Activated CD8-positive, alpha-beta T cell treated with anti-CD3 and anti-CD28 coated beads, Interleukin-2, amount 10 ng/mL, durations not matched to agents 7 days and 5 days (primary cell): ENCODE results near the gene MTMR10. TPM values are rescaled to one million over a fixed set of nuclear protein-coding genes. Genes with fewer than 3 reads are reported as not detected.
A peak's percentile ranks its signal among the peaks of the same experiment; 100 is the strongest.

Source experiments
- ATAC-seq: fragments of 150-1000 bp; cut with Tn5 transposase; one replicate; pipeline ENCODE4 v1.10.0; 2021; ENCODE audit warnings: moderate library complexity
- CTCF ChIA-PET: fragments of 350-600 bp; sonication (Branson Sonifier 250); formaldehyde crosslinking; loops from one replicate; lab custom pipeline; 2021; ENCODE audit warnings: antibody characterized with exemption; lab: Charles Lee
- POLR2A ChIA-PET: fragments of 350-600 bp; sonication (Branson Sonifier 250); formaldehyde crosslinking; loops from one replicate; lab custom pipeline; 2021; ENCODE audit warnings: antibody characterized with exemption; lab: Charles Lee
- DNase-seq: peaks from one replicate; pipeline ENCODE4 v3.0.0-alpha.2; 2020
- H3K27ac Mint-ChIP-seq: one replicate; pipeline ENCODE4 v1.8.0; 2021; ENCODE audit warnings: mild to moderate bottlenecking, mixed read lengths
- H3K27me3 Mint-ChIP-seq: one replicate; pipeline ENCODE4 v1.8.0; 2021; ENCODE audit warnings: low read depth, mixed read lengths
- H3K36me3 Mint-ChIP-seq: one replicate; pipeline ENCODE4 v1.8.0; 2021; ENCODE audit warnings: low read depth, mixed read lengths
- H3K4me1 Mint-ChIP-seq: one replicate; pipeline ENCODE4 v1.8.0; 2021; ENCODE audit warnings: low read depth, mixed read lengths
- H3K4me3 Mint-ChIP-seq: one replicate; pipeline ENCODE4 v1.8.0; 2021; ENCODE audit warnings: mild to moderate bottlenecking, mixed read lengths
- H3K9me3 Mint-ChIP-seq: one replicate; pipeline ENCODE4 v1.8.0; 2022; ENCODE audit warnings: mixed read lengths; ENCODE audit not compliant: insufficient read depth
- total RNA-seq, 2 experiments: library from RNA; stranded (reverse); gene quantifications; one replicate each; pipeline ENCODE4 v1.2.3, GENCODE V29; 2021

MTMR10 gene
- total RNA-seq, 2 experiments from 2014 or later, result 21.9 to 22.3 TPM

DNA sequence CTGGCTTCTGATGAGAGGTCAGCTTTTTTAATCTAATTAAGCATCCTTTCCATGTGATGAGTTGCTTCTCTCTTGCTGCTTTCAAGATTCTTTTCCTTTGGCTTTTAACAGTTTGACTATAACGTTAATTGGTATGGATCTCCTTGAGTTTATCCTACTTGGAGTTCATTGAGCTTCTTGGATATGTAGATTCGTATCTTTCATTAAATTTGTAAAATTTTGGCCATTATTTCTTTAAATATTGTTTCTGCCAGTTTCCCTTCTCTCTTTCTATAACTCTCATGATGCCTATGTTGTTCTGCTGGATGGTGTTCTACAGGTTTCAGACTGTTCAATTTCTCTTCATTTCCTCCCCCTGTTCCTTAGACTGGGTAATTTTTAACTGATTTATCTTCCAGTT, 21.0 kb upstream of the MTMR10 start:
- Mint-ChIP-seq H3K27ac (no peak overlapping the region), H3K9me3 (peaks cover 10% of the 10 kb centered on the region), H3K4me3 (no peak overlapping the region), H3K4me1 (peaks cover 33% of the 10 kb centered on the region), H3K36me3 (peaks cover 14% of the 10 kb centered on the region), H3K27me3 (peaks cover 4% of the 10 kb centered on the region)
- POLR2A ChIA-PET, result interaction anchor here (0.6 kb wide), 1 partner anchor 392 kb away, joined by 5 read pairs; no protein-coding TSS in a partner anchor
- DNase-seq (no peak), ATAC-seq (no peak)
- CTCF ChIA-PET, result interaction anchor here (1.6 kb wide), 1 partner anchor 117 kb away, joined by 5 read pairs; no protein-coding TSS in a partner anchor

DNA sequence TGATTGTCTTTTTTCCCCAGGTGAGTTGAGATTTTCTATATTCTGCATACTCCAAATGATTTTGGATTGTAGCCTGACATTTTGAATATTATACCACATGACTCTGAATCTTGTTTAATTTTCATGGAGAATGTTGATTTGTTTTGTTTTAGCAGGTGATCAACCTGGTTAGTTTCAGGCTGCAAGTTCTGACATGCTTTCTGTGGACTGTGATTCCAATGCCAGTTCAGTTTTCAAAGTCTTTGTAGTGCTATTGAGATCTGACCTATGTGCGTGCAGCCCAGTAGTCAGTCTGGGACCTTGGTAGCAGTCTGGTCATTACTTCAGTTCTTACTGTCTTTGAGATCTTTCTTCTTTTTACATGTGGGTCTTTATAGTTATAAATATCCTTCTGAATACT, 18.6 kb upstream of the MTMR10 start:
- Mint-ChIP-seq H3K27ac (no peak overlapping the region), H3K27me3 (peaks cover 18% of the 10 kb centered on the region), H3K4me1 (peaks cover 37% of the 10 kb centered on the region), H3K9me3 (peaks cover 10% of the 10 kb centered on the region), H3K4me3 (no peak overlapping the region), H3K36me3 (peaks cover 14% of the 10 kb centered on the region)
- CTCF ChIA-PET, result no interaction called here
- ATAC-seq (no peak), DNase-seq (no peak)
- POLR2A ChIA-PET, result no interaction called here

DNA sequence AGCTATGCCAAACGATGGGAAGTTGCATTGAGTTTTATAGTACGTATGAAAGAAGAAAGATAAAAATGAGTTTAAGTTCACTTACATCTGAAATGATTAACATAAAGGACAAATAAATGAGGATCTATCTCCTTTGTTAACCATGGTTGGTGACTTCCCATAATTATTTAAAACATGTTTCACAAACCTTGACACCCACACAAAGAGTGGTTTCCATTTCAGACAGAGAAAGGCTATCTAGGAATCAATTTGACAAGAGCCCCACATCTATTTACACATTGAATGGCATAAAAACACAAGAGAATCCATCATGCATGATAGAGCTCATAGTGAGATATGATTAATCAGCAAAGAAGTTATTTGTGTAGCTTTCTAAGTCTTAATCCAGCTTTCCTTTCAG, 14.2 kb upstream of the MTMR10 start:
- Mint-ChIP-seq H3K4me1 (peaks cover 48% of the 10 kb centered on the region), H3K27me3 (peaks cover 34% of the 10 kb centered on the region), H3K4me3 (no peak overlapping the region), H3K36me3 (no peaks in the 10 kb centered on the region), H3K27ac (no peak overlapping the region), H3K9me3 (no peaks in the 10 kb centered on the region)
- CTCF ChIA-PET, result interaction anchor here (1.1 to 2.8 kb wide), 3 partner anchors 9 to 146 kb away, joined by 3 to 12 read pairs (median 3); no protein-coding TSS in a partner anchor
- ATAC-seq, result no peak
- POLR2A ChIA-PET, result no interaction called here
- DNase-seq, result no peak

DNA sequence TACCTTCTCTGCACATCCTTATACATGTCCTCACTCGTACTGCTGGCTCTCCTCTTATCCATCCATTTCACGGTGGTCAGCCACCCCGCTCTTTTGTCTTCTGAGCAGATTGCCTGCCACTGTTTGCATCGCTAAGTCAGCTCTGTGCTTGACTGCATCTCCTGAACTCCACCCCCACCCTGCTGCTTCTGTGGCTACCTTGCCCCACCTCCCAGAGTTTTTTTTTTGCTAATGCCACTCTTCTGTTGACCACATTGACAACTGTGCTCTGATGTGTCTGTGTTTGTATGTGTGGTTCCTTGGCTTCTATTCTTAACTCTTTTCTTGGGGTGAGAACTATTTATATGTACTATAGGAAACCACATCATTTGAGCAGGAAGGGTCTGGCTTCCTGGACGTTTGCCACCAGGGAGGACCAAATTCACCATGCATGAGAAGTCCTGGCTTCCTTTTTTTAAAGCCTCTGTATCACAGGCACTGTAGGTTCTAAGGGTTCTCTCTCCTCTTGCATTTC, 12.8 kb upstream of the MTMR10 start:
- Mint-ChIP-seq H3K27ac (peak overlapping the region; percentile 80), H3K4me3 (peak overlapping the region; percentile 68), H3K27me3 (peaks cover 43% of the 10 kb centered on the region), H3K4me1 (peaks cover 44% of the 10 kb centered on the region), H3K36me3 (no peaks in the 10 kb centered on the region), H3K9me3 (no peaks in the 10 kb centered on the region)
- ChIA-PET CTCF (interaction anchor here (1.0 to 1.5 kb wide), 2 partner anchors 13 to 125 kb away, joined by 3 to 6 read pairs; partner anchors contain the start of gene MTMR10), POLR2A (interaction anchor here (2.2 kb wide), 1 partner anchor 12 kb away, joined by 9 read pairs; no protein-coding TSS in a partner anchor)
- ATAC-seq (peak; percentile 92), DNase-seq (peak; percentile 71)

DNA sequence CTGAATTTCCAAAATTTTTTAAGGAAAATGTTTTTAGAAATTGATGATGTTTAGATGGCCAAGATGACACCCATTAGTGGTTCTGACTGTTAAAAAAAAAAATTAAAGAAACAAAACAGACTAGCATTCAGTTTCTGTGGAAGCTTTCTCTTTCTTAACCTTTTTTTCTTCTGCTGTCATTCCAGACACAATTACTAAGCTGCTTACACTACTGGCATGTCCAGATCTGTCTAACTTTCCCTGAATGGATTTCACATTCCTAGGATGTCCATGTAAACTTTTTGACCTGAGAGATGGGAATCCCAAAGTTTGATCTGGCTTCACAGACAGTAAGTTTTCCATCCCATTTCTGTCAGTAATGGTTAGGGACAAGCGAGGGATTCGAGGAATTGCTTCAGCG, 10.3 kb upstream of the MTMR10 start:
- ChIA-PET POLR2A (interaction anchor here (1.2 kb wide), 1 partner anchor 11 kb away, joined by 3 read pairs; the partner anchor contains the start of gene MTMR10), CTCF (no interaction called here)
- ATAC-seq (no peak), DNase-seq (no peak)
- Mint-ChIP-seq H3K9me3 (no peaks in the 10 kb centered on the region), H3K4me1 (peaks cover 35% of the 10 kb centered on the region), H3K36me3 (no peaks in the 10 kb centered on the region), H3K27ac (no peak overlapping the region), H3K4me3 (no peak overlapping the region), H3K27me3 (peaks cover 37% of the 10 kb centered on the region)

DNA sequence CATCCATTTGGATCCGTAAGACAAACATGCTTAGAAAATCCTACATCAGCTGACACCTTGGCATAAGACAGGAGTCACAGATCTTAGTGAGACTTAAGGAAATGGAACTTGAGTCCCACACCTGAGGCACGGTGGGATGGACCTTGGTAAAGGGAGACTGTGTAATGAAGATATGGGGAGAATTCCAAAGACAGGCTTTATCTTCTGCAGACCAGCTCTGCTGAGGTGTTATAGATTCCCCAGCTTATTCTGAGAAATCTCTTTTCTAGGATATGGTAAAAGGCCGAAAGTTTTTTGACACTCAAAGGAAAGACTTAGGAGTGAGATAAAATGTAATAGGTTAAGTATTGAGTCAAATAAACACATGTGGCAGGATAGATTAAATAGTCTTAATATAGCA, 8.3 kb upstream of the MTMR10 start:
- no peak overlapping the region for H3K27ac Mint-ChIP-seq
- H3K4me3 Mint-ChIP-seq, result no peak overlapping the region
- ATAC-seq (no peak), DNase-seq (no peak)
- CTCF ChIA-PET, result no interaction called here
- H3K36me3 Mint-ChIP-seq, result no peaks in the 10 kb centered on the region
- H3K9me3 Mint-ChIP-seq, result no peaks in the 10 kb centered on the region
- POLR2A ChIA-PET, result no interaction called here
- peaks cover 32% of the 10 kb centered on the region for H3K27me3 Mint-ChIP-seq
- peaks cover 26% of the 10 kb centered on the region for H3K4me1 Mint-ChIP-seq

DNA sequence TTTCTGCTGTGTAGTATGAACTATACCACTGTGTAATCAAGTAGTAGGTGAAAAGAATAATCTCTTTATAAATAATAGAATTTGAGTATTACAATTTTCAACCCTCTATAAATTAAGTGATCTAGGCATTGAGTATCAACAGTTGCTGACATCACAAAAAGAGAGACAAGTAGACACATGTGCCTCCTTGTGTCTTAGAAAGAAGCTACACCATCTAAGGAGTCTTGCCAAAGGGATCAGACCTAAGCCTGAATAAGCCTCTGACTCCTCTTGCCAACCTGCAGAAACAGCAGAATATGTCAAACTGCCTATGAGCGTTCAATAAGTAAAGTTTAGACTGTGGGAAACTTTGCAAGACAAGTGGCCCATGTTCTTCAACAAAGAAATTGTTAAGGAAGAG, 5.8 kb upstream of the MTMR10 start:
- H3K9me3 Mint-ChIP-seq, result no peaks in the 10 kb centered on the region
- no peak overlapping the region for H3K4me3 Mint-ChIP-seq
- ATAC-seq (no peak), DNase-seq (no peak)
- ChIA-PET POLR2A (no interaction called here), CTCF (no interaction called here)
- peaks cover 8% of the 10 kb centered on the region for H3K4me1 Mint-ChIP-seq
- peaks cover 24% of the 10 kb centered on the region for H3K27me3 Mint-ChIP-seq
- no peaks in the 10 kb centered on the region for H3K36me3 Mint-ChIP-seq
- no peak overlapping the region for H3K27ac Mint-ChIP-seq

DNA sequence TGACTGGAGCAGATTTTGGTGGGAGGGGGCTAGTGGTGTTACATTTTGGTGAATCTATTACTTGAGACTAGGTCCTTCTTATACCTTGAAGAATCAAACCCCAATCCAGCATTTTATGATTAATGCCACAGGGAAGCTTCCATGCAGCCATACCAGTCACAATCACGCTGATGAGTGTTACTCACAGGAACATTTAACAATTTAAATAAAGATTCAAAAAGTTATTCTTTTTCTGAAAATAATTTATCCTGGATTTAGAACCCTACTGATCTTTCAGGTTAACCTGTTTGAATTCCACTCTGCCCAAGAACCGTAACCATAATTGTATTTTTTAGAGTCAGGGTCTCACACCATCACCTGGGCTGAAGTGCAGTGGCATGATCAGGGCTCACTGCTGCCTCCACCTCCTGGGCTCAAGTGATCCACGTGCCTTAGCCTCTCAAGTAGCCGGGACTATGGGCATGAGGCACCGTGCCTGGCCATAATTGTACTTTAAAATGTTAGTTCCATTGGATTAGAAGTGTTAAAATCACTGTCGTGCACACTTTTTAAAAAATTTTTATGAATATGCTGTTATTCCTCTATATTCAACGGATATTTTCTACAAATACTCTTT, 929 bp upstream of the MTMR10 start:
- H3K4me3 Mint-ChIP-seq, result peak overlapping the region; percentile 80
- peaks cover 7% of the 10 kb centered on the region for H3K27me3 Mint-ChIP-seq
- no peak for DNase-seq
- peaks cover 12% of the 10 kb centered on the region for H3K36me3 Mint-ChIP-seq
- no peaks in the 10 kb centered on the region for H3K9me3 Mint-ChIP-seq
- no peak for ATAC-seq
- ChIA-PET POLR2A (interaction anchor here (0.6 to 2.0 kb wide), 8 partner anchors 11 to 165 kb away, joined by 3 to 9 read pairs (median 5); no protein-coding TSS in a partner anchor), CTCF (interaction anchor here (1.2 to 1.8 kb wide), 2 partner anchors 11 to 498 kb away, joined by 3 to 6 read pairs; no protein-coding TSS in a partner anchor)
- peaks cover 24% of the 10 kb centered on the region for H3K4me1 Mint-ChIP-seq
- H3K27ac Mint-ChIP-seq, result peak overlapping the region; percentile 79

DNA sequence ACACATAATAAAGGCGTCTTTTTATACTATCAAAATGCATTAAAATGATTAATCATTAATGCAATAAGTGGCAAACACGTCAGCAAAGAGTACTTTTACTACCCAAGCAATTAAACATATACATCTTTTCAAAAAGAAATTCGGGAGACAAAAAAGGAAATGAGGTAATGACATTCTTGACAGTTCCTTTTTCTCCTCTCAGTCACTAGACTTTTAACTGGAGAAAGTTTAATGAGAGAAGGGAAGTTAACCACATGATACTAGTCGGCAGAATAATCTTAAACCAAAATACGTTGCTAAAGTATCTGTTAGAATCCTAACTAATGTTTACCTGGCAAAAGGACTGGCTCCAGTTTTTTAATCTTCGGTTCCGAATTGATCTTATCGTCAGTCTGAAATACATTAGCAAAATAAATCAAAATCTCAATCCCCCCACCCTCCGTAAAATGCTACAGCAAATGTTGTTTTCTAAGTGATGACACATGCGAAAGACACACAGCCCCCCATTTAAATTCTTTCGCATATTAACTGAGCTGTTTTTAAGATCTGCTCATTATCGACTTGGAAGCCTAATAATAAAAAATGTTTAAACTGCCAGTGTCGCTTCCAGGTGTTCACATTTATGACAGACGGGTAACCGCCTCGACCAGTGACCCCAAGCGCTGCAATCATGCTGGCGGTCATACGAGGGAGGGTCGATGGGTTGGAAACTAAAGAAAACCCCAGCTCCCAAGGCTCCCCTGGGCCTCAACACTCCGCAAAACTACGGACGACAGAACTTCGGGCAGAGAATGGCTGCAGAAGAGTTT, 778 bp downstream of the MTMR10 start:
- ATAC-seq, result no peak
- POLR2A ChIA-PET, result interaction anchor here (0.9 to 2.0 kb wide), 7 partner anchors 11 to 163 kb away, joined by 3 to 10 read pairs (median 5); no protein-coding TSS in a partner anchor

DNA sequence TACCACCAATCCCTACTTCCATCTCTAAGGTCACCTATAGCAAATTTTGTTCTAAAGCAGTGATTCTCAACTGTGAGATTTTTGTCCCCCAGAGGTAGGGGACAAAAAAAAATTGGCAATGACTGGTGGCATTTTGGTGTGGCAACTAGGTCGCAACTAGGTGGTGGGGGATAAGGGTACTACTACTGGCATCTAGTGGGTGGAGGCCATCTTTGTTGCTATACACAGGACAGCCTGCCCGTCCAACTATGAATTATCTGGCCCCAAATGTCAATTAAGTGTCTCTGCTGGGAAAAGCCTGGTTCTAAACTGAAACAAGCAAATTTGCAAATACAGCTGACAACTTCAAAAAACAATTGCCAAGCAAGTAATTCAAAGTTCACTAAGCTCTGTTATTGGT, 1.4 kb downstream of the MTMR10 start:
- Mint-ChIP-seq H3K4me1 (peaks cover 32% of the 10 kb centered on the region), H3K36me3 (peaks cover 23% of the 10 kb centered on the region), H3K4me3 (peak overlapping the region; percentile 94), H3K27me3 (peaks cover 4% of the 10 kb centered on the region), H3K9me3 (no peaks in the 10 kb centered on the region), H3K27ac (peak overlapping the region; percentile 91)
- ATAC-seq (no peak), DNase-seq (no peak)
- POLR2A ChIA-PET, result no interaction called here
- CTCF ChIA-PET, result interaction anchor here (1.0 to 2.2 kb wide), 2 partner anchors 22 to 139 kb away, joined by 3 to 8 read pairs; no protein-coding TSS in a partner anchor

More for the DNA sequence above, 778 bp downstream of the MTMR10 start:
- Mint-ChIP-seq H3K36me3 (peaks cover 18% of the 10 kb centered on the region), H3K27me3 (peaks cover 6% of the 10 kb centered on the region), H3K9me3 (no peaks in the 10 kb centered on the region), H3K4me1 (peaks cover 26% of the 10 kb centered on the region), H3K4me3 (peak overlapping the region; percentile 94), H3K27ac (peak overlapping the region; percentile 91)
- no peak for DNase-seq
- CTCF ChIA-PET, result interaction anchor here (0.8 to 1.8 kb wide), 3 partner anchors 13 to 23 kb away, joined by 3 to 6 read pairs (median 3); no protein-coding TSS in a partner anchor

DNA sequence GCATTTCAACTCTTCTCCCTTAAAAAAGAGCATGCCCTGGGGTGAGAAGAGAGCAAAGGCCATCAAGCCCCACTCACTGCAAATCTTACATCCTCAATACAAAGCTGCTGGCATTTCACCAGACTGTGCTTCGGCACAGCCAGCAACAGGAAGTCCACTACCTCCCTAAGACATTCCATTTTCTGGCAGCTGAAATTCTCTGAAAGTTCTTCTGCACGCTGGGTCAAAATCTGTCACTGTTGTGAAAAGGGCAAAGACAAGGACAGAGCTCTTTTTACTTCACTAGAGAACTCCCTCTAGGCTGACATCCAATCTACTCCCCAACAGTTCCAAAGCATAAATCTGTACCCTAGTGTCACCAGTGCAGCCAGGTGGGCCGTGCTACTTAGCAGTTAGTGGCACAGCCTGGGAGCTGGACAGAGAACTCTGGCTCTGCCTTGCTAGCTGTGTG, 6.3 kb downstream of the MTMR10 start:
- ChIA-PET POLR2A (no interaction called here), CTCF (interaction anchor here (1.4 to 3.6 kb wide), 2 partner anchors 10 to 144 kb away, joined by 3 to 14 read pairs; no protein-coding TSS in a partner anchor)
- Mint-ChIP-seq H3K27me3 (no peaks in the 10 kb centered on the region), H3K4me3 (no peak overlapping the region), H3K27ac (no peak overlapping the region), H3K9me3 (no peaks in the 10 kb centered on the region), H3K36me3 (peaks cover 51% of the 10 kb centered on the region), H3K4me1 (peaks cover 49% of the 10 kb centered on the region)
- ATAC-seq (no peak), DNase-seq (no peak)
